ENCODE measurements around the gene QSOX1.
"Not testable (repeated sequence)": the region's sequence is repeated elsewhere in the genome, so short reads cannot be mapped to it uniquely, and the experiment has no call there.

QSOX1 gene

GRCh38 chr1:180188684-180189175 lies 34.1 kb downstream of the QSOX1 start:
- DNase-seq (ENCODE audit: low read depth in 2 of 3, low spot score in 2 of 3), result no peak

- DNase-seq (ENCODE audit: low read depth in 2 of 3, low spot score in 2 of 3), result no peak
Observed at GRCh38 chr1:180190091-180190490, 35.4 kb downstream of the QSOX1 start.

- DNase-seq (ENCODE audit: low read depth in 2 of 3, low spot score in 2 of 3), result no peak
Observed at GRCh38 chr1:180192172-180192571, 37.5 kb downstream of the QSOX1 start.

DNA sequence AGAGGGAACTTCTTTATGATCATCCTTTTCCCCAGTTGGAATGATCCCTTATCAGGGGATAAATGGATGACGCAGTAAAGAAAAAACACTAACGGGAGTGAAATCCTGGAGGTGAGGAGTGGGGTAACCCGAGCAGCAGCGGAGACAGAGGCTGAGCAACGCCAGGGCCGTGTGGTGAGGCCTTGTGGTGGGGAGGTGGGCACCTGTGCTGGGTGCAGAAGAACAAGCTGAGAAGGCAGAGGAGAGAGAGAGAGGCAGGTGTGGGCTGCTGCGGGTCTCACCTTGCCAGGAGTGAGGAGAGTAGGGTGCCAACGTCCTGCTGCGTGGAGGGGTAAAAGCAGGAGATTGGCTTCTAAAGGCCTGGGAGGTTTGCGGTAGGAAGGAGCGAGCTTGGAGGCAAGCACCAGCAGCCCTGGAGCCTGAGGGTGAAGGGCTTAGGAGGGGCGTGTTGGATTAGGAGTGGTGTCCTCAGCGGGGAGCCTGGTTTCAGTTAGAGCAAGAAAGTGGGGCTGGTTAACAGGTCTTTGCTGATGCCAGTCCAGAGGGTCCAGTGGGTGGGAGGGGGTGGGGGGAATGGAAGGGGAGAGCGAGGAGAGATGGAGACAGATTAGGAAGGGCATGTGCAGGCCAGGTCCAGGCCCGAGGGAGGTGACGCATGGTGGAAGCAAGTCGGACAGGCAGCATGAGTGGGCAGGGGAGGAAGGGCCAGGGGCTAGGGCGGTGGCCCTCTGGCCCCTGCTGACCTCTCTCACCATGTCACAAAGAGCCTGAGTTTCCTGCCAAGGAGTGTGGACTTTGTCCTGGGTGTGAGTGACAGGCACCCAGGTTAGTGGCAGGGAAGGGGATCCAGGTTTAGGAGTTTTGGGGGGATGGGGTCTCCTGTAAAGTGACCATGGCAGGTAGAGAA lies 38.7 kb downstream of the QSOX1 start:
- DNase-seq (ENCODE audit: low read depth in 2 of 3, low spot score in 2 of 3), result no peak

GRCh38 chr1:180194048-180194425 lies 39.4 kb downstream of the QSOX1 start:
- DNase-seq (ENCODE audit: low read depth in 2 of 3, low spot score in 2 of 3), result no peak

DNA sequence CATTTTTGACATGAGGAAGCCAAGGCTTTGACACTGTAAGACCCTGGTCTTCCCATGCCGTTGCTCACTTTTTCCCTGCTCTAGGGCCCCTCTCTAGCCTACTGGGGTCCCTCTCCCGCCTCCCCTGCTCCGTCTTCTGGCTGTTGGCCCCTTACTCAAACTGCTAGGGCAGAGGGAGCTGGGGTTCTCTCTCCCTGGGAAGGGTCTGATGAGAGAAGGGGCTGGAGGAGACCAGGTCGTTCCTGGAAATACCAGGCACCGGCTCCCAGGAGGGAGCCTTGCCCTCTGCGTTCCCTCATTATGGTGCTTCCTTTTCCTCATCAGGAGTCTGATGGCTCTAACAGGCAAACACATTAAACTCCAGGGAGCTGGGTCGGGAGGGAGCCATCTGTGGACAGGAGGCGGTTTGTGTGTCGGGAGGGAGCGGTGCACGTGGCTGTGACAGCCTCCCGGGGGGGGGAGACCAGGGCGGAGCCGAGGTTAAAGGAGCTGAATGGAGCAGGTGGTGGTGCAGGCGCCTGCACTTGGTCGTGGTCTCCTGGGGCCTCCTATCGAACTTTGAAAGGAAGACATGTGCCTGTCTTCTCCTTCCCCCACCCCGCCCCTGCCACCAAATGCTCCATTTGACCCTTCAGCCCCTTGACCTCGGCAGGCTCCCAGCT lies 40.0 kb downstream of the QSOX1 start:
- DNase-seq (ENCODE audit: low read depth in 2 of 3, low spot score in 2 of 3), result no peak

DNA sequence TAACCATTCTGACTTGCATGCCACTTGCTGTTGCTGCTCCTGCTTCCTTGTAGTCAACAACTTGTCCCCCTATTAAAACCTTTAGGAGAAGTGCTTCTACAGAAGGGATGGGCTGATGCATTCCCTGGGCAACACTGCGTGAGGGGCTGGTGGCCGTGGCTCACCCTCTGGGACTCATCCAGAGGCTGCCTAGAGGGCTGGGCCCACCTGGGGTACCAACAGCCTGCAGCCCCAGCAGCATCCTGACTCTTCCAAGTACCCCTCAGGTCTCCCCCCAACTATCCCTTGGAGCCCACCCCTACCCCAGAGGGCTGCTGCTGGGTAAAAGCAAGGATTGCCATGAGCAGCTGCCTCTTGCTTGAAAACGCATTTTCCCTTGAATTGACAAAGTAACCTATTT lies 40.7 kb downstream of the QSOX1 start:
- no peak for DNase-seq (ENCODE audit: low read depth in 2 of 3, low spot score in 2 of 3)

GRCh38 chr1:180195916-180196315 lies 41.2 kb downstream of the QSOX1 start:
- no peak for DNase-seq (ENCODE audit: low read depth in 2 of 3, low spot score in 2 of 3)

- DNase-seq (ENCODE audit: low read depth in 2 of 3, low spot score in 2 of 3), result no peak
Observed at GRCh38 chr1:180196436-180197003, 41.9 kb downstream of the QSOX1 start.

DNA sequence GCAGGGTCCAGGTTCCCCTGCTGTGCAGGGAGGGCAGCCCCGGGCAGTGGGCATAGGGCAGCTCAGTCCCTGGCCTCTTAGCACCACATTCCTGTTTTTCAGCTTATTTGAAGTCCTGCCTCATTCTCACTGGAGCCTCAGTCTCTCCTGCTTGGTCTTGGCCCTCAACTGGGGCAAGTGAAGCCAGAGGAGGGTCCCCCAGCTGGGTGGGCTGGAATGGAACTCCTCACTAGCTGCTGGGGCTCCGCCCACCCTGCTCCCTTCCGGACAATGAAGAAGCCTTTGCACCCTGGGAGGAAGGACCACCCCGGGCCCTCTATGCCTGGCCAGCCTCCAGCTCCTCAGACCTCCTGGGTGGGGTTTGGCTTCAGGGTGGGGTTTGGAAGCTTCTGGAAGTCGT lies 42.6 kb downstream of the QSOX1 start:
- DNase-seq (ENCODE audit: low read depth in 2 of 3, low spot score in 2 of 3), result no peak

DNA sequence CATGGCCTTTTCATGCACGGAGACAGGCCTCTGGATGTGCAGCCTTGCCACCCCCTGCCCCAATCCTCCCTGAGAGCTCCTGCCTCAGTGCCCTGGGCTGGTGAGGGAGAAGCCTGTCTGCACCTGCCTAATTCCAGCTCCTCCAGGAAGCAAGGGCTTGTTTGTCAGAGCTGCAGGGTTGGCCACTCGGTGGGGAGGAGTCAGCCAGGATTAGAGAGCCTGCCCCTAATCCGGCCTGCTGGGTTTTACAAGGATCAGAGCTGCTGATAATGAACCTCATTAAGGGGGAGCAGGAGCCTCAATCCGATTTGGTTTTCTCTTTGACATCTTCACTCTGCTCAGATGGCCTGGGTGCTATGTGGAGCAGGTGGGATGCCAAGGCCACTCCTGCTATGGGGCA lies 43.5 kb downstream of the QSOX1 start:
- no peak for DNase-seq (ENCODE audit: low read depth in 2 of 3, low spot score in 2 of 3)

DNA sequence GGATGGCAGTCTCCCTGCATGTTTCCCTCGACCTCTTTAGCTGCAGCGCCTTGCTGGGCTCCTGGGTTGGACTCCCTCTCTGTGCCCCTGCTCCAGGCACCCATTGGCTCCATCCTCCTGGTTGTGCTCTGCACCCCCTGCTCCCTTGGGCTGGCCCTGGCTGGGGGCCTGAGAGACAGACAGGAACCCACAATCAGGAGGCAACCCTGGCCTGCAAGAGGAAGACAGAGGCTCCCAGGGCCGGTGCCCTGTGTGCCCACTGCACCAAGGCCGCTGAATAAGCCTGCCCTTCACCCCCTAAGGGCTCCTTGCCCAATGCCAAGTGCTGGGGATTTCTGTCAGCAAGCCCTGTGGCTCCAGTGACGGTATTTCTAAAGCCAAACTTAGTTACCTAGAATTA lies 43.9 kb downstream of the QSOX1 start:
- no peak for DNase-seq (ENCODE audit: low read depth in 2 of 3, low spot score in 2 of 3)

DNA sequence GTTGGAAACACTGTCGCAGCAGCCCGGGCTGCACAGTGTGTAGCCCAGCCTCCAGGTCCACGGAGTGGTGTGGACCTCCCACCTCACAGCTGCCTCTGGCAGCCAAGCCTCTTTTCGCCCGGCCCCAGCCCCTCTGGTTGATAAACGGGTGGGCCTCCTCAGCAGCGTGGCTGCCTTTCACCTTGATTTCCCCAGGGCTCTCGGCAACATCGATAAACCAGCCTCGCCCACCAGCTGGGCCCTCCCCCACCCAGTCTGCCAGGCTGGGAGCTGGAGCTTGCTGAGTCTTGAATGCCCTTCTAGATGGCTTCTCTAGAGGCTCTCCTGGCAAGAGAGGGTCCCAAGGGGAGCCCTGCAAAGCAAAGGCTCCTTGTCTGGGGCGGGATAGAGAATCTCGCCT lies 44.3 kb downstream of the QSOX1 start:
- DNase-seq (ENCODE audit: low read depth in 2 of 3, low spot score in 2 of 3), result no peak

DNA sequence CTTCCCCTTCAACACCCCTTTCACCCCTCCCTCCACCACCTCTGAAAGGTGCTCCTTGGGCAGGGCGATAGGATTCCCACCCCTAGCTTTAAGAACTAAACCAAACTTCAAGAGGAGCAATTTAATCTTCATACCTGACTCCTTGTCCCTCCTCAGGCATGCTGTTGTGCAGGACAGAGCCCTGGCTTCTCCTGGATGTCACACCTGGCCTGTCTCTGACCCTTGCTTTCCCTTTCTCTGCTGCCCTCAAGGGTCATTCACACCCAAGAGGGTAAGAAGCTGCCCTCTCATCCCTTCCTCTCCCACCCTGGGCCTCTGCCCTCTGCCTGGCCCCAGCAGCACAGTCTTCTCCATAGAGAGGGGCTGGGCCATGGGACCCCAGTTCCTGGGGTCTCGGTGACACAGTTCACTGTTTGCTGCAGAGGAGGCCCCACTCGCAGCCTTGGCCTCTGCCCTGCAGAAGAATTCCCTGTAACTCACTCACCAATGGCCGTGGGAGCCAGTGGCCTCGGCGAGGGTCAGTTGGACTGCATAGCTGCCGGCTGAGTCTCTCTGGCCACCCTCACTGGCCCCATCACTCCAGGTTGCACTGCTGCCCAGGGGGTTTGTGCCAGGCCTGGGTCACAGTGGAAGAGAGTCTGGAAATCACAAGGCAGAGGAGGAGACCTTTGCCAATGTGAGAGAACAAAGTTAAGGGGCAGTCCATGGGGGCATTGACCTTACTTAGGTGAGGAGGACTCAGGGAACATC lies 47.0 kb downstream of the QSOX1 start:
- DNase-seq (ENCODE audit: low read depth in 2 of 3, low spot score in 2 of 3), result no peak

DNA sequence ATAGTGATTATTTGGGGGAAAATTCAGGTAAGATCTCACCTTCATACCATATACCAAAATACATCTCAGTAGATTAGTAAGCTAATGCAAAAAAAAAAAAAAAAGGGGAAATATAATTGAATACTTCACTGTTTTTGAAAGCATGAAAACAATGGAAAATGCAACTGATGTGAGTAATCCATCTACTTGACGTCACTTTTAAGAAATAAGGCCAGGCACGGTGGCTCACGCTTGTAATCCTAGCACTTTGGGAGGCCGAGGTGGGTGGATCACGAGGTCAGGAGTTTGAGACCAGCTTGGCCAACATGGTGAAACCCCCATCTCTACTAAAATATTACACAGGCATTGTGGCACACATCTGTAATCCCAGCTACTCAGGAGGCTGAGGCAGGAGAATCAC lies 47.9 kb downstream of the QSOX1 start:
- not testable (repeated sequence) for DNase-seq (ENCODE audit: low read depth in 2 of 3, low spot score in 2 of 3)

GRCh38 chr1:180204231-180204630 lies 49.6 kb downstream of the QSOX1 start:
- no peak for DNase-seq (ENCODE audit: low read depth in 2 of 3, low spot score in 2 of 3)

DNA sequence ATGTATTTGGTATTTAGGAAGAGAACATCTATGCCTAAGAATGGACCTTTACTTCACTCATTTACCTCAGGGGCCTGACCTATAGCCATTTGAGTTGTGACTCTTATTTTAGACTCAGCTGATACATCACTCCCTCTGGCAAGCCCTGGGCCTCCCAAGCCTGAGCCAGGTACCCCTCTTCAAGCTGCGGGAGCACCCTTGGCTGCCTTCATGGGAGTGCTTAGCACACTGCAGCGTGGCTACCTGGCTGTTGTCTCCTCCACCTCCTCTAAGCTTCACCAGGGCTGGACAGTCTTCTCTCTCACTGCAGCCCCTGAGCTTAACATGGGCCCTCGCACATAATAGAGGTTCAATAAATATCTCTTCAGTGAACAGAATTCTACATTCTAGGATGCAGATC lies 51.9 kb downstream of the QSOX1 start:
- DNase-seq (ENCODE audit: low read depth in 2 of 3, low spot score in 2 of 3), result no peak

DNA sequence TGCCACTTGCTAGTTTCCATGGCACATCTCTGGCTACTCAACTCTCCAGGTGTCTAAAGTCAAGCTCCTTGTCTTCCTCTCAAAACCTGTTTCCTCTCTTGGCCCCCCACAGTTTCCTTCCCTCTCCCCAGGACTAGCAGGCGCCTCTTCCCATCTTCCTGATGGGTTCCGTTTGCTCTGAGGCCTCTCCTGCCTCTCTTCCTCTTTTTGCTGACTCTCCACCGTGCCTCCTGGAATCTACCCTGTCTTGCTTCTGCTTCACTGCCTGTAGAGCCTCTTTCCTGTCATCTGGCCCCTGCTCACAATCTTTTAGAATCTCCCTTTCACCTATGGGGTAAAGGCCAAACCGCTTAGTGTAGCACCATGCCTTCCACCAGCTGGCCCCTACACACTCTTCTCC lies 53.6 kb downstream of the QSOX1 start:
- no peak for DNase-seq (ENCODE audit: low read depth in 2 of 3, low spot score in 2 of 3)

DNA sequence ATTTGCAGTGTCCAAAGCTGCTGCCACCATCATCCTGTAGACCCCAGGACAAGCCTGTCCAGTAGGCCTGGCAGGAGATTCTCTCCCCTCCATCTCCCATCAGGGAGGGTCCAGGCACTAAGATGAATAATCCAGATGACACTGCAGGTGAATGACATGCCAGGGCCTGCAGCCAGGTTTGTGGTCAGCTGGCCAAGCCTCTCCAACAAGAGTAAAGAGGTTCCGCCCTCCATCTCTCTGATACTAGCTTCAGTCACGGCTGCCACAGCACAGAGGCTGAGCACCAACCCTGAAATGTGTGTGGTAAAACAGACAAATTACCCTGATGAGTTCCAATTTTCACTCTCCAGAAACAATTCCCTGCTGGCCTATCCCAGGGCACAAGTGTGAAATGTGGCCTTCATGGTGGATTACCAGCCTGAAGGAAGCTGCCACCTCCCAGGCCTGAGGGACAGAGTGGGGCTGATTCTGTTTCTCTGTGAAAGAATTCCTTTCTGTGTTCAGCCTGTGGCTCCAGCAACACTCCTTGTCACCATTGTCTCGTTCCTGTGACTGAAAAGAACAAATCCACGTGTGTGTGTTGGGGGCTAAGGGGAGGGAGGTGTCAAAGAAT lies 55.4 kb downstream of the QSOX1 start:
- no peak for DNase-seq (ENCODE audit: low read depth in 2 of 3, low spot score in 2 of 3)

DNA sequence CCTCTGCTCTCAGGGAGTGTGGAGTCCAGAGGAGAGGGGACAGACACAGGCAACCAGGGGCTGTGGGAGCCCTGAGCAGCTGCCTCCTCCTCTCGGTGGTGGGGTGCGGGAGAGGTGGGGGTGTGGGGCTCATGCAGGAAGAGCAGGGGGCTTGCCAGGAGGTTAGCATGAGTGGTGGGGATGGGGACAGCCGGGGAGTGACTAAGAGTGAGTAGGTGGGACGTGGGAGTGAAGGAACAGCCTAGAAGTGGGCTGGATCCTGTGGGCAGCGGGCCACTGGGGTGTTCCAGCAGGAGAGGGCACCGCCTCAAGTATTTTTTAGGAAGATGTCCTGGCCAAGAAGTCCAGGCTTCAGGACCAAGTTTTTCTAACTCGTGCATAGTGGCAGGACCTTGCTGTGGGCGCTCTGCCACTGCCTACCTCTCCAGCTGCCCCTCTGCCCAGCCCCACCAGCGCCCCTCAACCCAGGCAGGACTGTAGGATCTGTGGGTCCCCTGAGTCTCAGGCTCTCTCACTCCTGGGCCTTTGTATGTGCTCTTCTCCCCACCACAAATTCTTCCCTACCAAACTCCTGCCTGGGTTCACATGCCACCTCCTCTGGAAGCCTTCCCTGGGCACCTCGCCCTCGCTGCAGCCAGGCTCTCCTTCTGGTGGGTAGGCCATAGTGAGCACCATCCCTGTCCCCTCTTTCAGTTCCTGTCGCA lies 56.6 kb downstream of the QSOX1 start:
- no peak for DNase-seq (ENCODE audit: low read depth in 2 of 3, low spot score in 2 of 3)
